ENCODE data around the gene ZBTB34.
"Not testable (repeated sequence)": the region's sequence is repeated elsewhere in the genome, so short reads cannot be mapped to it uniquely, and the experiment has no call there.

The ZBTB34 gene, protein sequence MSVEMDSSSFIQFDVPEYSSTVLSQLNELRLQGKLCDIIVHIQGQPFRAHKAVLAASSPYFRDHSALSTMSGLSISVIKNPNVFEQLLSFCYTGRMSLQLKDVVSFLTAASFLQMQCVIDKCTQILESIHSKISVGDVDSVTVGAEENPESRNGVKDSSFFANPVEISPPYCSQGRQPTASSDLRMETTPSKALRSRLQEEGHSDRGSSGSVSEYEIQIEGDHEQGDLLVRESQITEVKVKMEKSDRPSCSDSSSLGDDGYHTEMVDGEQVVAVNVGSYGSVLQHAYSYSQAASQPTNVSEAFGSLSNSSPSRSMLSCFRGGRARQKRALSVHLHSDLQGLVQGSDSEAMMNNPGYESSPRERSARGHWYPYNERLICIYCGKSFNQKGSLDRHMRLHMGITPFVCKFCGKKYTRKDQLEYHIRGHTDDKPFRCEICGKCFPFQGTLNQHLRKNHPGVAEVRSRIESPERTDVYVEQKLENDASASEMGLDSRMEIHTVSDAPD

DNA sequence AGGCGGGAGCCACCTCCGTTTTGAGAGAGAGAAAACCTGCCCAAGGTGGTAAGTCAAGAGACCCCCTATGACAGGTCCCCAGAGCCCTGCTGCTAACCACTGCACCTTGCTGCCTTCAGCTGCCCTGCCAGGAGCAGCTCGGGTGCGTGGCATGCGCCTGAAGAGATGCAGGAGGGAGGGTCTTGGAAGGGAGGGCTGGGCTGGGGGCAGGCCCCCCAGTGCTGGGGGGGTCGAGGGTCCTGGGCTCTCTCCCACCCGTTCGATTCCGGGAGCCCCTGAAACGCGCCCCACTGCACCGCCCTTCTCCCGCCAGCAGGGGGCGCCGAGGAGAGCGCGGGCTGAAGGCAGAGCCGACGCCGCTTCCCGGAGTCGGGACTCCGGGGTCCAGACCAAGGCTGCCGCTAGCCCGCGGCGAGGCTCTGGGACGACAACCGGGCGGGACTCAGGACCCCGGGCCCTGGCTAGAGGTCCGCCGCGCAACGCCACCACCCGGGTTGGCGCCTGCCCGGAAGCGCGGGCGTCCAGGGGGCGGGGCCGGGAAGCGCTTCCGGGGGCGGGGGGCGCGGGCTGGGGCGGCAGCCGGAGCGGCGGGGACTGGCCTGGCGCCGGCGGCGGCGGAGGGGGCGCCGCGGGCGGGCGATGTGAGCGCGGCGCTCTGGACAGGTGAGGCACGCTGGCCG, at the start of gene ZBTB34:
TSS of gene ZBTB34 (plus strand) at position 563 of the 680 bp plus-strand sequence. CDS start 18,761 bp downstream, outside the sequence.
- H3K4me3 ChIP-seq = peak within 1 kb of the TSS; percentile 94
- peaks cover 25% of the 10 kb centered on the region for H3K36me3 ChIP-seq (ENCODE audit: insufficient read depth, low read length)
- DNase-seq (ENCODE audit: low read depth, low spot score) = no peak
- H3K9me3 ChIP-seq (ENCODE audit: low read depth, low read length) = no peaks in the 10 kb centered on the region
- TF ChIP-seq EZH2 (IDR thresholded peaks at IDR 0.05) (no peak), POLR2AphosphoS5 (IDR thresholded peaks at IDR 0.05; ENCODE audit: borderline replicate concordance, low read depth, low read length) (peak; percentile 76)
- H3K27ac ChIP-seq = peak within 1 kb of the TSS; percentile 81; the same call in 1 of the 2 replicates
- H3K9ac ChIP-seq (ENCODE audit: insufficient read length) = peak within 1 kb of the TSS; percentile 90

DNA sequence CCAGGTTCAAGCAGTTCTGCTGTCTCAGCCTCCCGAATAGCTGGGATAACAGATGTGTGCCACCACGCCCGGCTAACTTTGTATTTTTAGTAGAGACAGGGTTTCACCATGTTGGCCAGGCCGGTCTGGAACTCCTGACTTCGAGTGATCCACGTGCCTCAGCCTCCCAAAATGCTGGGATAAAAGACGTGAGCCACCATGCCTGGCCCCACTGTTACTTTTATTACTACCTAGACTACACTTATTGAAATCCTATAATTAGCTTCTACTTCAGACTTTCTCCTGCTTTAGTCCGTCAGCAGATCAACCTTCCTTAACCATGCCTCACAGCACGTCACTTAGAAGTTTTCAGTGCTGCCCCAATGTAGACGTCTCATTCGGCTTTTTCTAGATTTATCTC, 47.4 kb upstream of the ZBTB34 start:
- no peak for DNase-seq (ENCODE audit: low read depth, low spot score)
- Histone ChIP-seq H3K36me3 (ENCODE audit: insufficient read depth, low read length) (peaks cover 53% of the 10 kb centered on the region), H3K9me3 (ENCODE audit: low read depth, low read length) (peaks cover 16% of the 10 kb centered on the region), H3K9ac (ENCODE audit: insufficient read length) (no peak overlapping the region), H3K27ac (peak overlapping the region; percentile 80; the same call in 1 of the 2 replicates), H3K4me3 (peak overlapping the region; percentile 44)
- TF ChIP-seq EZH2 (IDR thresholded peaks at IDR 0.05) (no peak), FOXP2 (optimal IDR thresholded peaks at IDR 0.05; ENCODE audit: control extremely low read depth, extremely low read length, insufficient read depth) (no peak), POLR2AphosphoS5 (IDR thresholded peaks at IDR 0.05; ENCODE audit: borderline replicate concordance, low read depth, low read length) (no peak)

DNA sequence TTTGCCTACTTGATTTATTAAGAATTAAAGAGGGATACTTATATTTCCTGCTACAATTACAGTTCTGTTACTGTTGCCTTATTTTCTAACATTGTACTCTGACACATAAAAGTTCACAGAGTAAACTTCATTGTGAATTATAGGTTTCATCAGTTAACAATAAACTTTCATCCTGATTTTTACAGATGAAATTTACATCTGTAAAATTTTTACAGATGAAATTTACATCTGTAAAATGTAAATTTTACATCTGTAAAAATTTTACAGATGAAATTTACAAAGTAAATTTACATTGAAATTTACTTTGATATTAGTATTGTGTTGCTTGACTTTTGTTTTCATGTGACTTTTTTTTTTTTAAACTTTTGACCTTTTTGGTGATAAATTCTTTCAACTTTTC, 46.3 kb upstream of the ZBTB34 start:
- TF ChIP-seq POLR2AphosphoS5 (IDR thresholded peaks at IDR 0.05; ENCODE audit: borderline replicate concordance, low read depth, low read length) = no peak; the same call in 1 of the 2 replicates
- no peak for TF ChIP-seq EZH2 (IDR thresholded peaks at IDR 0.05)
- peaks cover 59% of the 10 kb centered on the region for H3K36me3 ChIP-seq (ENCODE audit: insufficient read depth, low read length)
- H3K9ac ChIP-seq (ENCODE audit: insufficient read length) = no peak overlapping the region
- H3K27ac ChIP-seq = peak overlapping the region; percentile 80
- peak overlapping the region; percentile 44 for H3K4me3 ChIP-seq
- H3K9me3 ChIP-seq (ENCODE audit: low read depth, low read length) = peaks cover 22% of the 10 kb centered on the region
- DNase-seq (ENCODE audit: low read depth, low spot score) = no peak

DNA sequence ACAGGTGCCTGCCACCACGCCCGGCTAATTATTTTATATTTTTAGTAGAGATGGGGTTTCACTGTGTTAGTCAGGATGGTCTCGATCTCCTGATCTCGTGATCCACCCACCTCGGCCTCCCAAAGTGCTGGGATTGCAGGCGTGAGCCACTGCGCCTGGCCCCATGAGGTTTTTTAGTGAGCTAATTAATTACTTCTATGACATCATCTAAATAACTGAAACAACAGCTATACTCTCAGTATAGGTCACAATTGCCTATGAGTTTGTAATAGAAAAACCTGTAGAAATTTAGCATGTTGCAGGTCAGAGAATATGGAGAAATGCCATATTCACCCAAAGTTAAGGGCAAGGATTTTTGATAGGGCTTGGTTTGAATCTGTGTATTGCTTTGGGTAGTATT, 42.8 kb upstream of the ZBTB34 start:
- H3K36me3 ChIP-seq (ENCODE audit: insufficient read depth, low read length) = peaks cover 57% of the 10 kb centered on the region
- not testable (repeated sequence) for DNase-seq (ENCODE audit: low read depth, low spot score); H3K4me3 ChIP-seq; H3K27ac ChIP-seq; H3K9ac ChIP-seq (ENCODE audit: insufficient read length)
- peaks cover 22% of the 10 kb centered on the region for H3K9me3 ChIP-seq (ENCODE audit: low read depth, low read length)

DNA sequence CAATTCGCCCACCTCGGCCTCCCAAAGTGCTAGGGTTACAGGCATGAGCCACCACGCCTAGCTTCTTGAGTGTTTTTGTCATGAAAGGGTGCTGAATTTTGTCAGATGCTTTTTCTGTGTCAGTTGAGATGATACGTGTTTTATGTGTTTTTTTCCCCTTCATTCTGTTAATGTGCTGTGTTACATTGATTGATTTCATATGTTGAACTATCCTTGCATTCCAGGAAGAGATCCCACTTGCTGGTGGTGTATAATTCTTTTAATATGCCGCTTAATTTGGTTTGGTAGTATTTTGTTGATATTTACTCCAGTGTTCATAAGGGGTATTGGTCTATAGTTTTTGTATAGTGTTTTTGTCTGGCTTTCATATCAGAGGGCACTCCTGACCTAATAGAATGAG, 42.0 kb upstream of the ZBTB34 start:
- H3K4me3 ChIP-seq = no peak overlapping the region
- DNase-seq (ENCODE audit: low read depth, low spot score) = no peak
- H3K9me3 ChIP-seq (ENCODE audit: low read depth, low read length) = peaks cover 22% of the 10 kb centered on the region
- TF ChIP-seq EZH2 (IDR thresholded peaks at IDR 0.05) (no peak), POLR2AphosphoS5 (IDR thresholded peaks at IDR 0.05; ENCODE audit: borderline replicate concordance, low read depth, low read length) (no peak)
- H3K36me3 ChIP-seq (ENCODE audit: insufficient read depth, low read length) = peaks cover 50% of the 10 kb centered on the region
- H3K9ac ChIP-seq (ENCODE audit: insufficient read length) = no peak overlapping the region
- no peak overlapping the region for H3K27ac ChIP-seq

DNA sequence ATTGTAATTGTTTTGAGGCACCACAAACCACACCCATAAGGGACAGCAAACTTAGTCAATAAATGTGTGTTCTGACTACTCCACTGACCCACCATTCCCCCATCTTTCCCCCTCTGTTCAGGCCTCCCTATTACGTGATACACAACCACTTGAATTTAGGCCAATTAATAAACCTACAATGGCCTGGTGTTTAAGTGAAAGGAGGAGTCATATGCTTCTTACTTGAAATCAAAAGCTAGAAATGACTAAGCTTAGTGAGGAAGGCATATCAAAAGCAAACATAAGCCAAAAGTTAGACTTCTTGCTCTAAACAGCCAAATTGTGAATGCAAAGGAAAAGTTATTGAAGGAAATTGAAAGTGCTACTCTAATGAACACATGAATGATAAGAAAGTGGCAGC, 41.0 kb upstream of the ZBTB34 start:
- H3K36me3 ChIP-seq (ENCODE audit: insufficient read depth, low read length) = peaks cover 49% of the 10 kb centered on the region

DNA sequence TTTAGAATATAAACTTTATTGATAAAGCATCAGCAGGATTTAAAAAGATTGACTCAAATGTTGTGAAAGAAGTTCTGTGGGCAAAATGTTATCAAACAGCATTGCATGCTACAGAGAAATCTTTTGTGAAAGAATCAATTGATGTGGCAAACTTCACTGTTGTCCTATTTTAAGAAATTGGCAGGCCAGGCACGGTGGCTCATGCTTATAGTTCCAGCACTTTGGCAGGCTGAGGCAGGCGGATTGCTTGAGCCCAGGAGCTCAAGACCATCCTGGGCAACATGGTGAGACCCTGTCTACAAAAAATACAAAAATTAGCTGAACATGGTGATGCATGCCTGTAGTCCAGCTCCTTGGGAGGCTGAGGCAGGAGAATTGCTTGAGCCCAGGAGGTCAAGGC, 38.2 kb upstream of the ZBTB34 start:
- Histone ChIP-seq H3K27ac (no peak overlapping the region), H3K9ac (ENCODE audit: insufficient read length) (no peak overlapping the region)

More for the DNA sequence above, 41.0 kb upstream of the ZBTB34 start:
- no peak overlapping the region for H3K4me3 ChIP-seq
- no peak overlapping the region for H3K27ac ChIP-seq
- no peak overlapping the region for H3K9ac ChIP-seq (ENCODE audit: insufficient read length)
- no peak for TF ChIP-seq FOXP2 (optimal IDR thresholded peaks at IDR 0.05; ENCODE audit: control extremely low read depth, extremely low read length, insufficient read depth)
- no peak for TF ChIP-seq POLR2AphosphoS5 (IDR thresholded peaks at IDR 0.05; ENCODE audit: borderline replicate concordance, low read depth, low read length)
- no peak for TF ChIP-seq EZH2 (IDR thresholded peaks at IDR 0.05)
- no peak for DNase-seq (ENCODE audit: low read depth, low spot score)
- peaks cover 22% of the 10 kb centered on the region for H3K9me3 ChIP-seq (ENCODE audit: low read depth, low read length)

DNA sequence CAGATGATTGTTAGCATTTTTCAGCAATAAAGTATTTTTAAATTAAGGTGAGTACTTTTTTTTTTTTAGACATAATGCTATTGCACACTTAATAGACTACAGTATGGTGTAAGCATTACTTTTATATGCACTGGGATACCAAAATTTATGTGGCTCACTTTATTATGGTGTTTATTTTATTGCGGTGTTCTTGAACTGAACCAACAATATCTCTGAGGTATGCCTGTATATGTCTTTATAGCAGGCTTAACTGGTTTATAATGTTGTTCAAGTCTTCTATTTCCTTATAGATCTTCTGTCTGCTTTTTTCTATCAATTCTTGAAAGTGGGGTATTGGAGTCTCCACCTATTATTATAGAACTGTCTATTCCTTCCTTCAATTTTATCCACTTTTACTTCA, 37.6 kb upstream of the ZBTB34 start:
- Histone ChIP-seq H3K36me3 (ENCODE audit: insufficient read depth, low read length) (peaks cover 25% of the 10 kb centered on the region), H3K27ac (no peak overlapping the region; the same call in 1 of the 2 replicates), H3K4me3 (no peak overlapping the region), H3K9ac (ENCODE audit: insufficient read length) (no peak overlapping the region), H3K9me3 (ENCODE audit: low read depth, low read length) (0 out of 2 replicates have a peak, but pooled peaks cover 6% of the 10 kb centered on the region)
- DNase-seq (ENCODE audit: low read depth, low spot score) = no peak
- TF ChIP-seq POLR2AphosphoS5 (IDR thresholded peaks at IDR 0.05; ENCODE audit: borderline replicate concordance, low read depth, low read length) = no peak
- TF ChIP-seq EZH2 (IDR thresholded peaks at IDR 0.05) = no peak

More for the DNA sequence above, 38.2 kb upstream of the ZBTB34 start:
- peaks cover 28% of the 10 kb centered on the region for H3K36me3 ChIP-seq (ENCODE audit: insufficient read depth, low read length)
- no peak for DNase-seq (ENCODE audit: low read depth, low spot score)
- no peak overlapping the region for H3K4me3 ChIP-seq
- TF ChIP-seq EZH2 (IDR thresholded peaks at IDR 0.05) (no peak), POLR2AphosphoS5 (IDR thresholded peaks at IDR 0.05; ENCODE audit: borderline replicate concordance, low read depth, low read length) (no peak), FOXP2 (optimal IDR thresholded peaks at IDR 0.05; ENCODE audit: control extremely low read depth, extremely low read length, insufficient read depth) (no peak)
- H3K9me3 ChIP-seq (ENCODE audit: low read depth, low read length) = 0 out of 2 replicates have a peak, but pooled peaks cover 6% of the 10 kb centered on the region

DNA sequence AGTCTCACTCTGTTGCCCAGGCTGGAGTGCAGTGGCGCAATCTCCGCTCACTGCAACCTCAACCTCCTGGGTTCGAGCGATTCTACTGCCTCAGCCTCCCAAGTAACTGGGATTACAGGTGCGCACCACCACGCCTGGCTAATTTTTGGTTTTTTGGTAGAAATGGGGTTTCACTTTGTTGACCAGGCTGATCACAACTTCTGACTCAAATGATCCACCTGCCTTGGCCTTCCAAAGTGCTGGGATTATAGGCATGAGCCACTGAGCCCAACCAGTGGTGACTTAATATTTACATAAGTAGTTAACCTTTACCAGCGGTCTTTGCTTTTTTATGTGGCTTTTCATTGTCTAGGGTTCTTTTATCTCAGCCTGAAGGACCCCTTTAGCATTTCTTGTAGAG, 36.4 kb upstream of the ZBTB34 start:
- H3K36me3 ChIP-seq (ENCODE audit: insufficient read depth, low read length) = peaks cover 15% of the 10 kb centered on the region; the same call in 1 of the 2 replicates
- not testable (repeated sequence) for H3K4me3 ChIP-seq; H3K9me3 ChIP-seq (ENCODE audit: low read depth, low read length); DNase-seq (ENCODE audit: low read depth, low spot score); H3K9ac ChIP-seq (ENCODE audit: insufficient read length); H3K27ac ChIP-seq

Data from SK-N-MC (cell line).